Renal cortex interstitium (tissue), 15 donors: ENCODE measurements around the gene ETV5. TPM values are rescaled to one million over a fixed set of nuclear protein-coding genes. Genes with fewer than 3 reads are reported as not detected.

Source experiments
- DNase-seq, 11 donors: peaks; one replicate each; pipeline ENCODE4 v3.0.0-alpha.2; 2013; ENCODE audit warnings: low read depth in 9 of 11, low spot score in 4 of 11; ENCODE audit errors: extremely low read depth in 1 of 11
- long read RNA-seq, 16 experiments: transcript quantifications; one replicate each; lab custom pipeline, GENCODE V29; 2026
- polyA plus RNA-seq, 3 donors: library from polyadenylated mRNA; unstranded; fragments of 120-200 nt; gene quantifications; one replicate each; pipeline ENCODE4 v1.2.1, GENCODE V29; 2013; ENCODE audit not compliant: insufficient read length in 3 of 3

Gene ETV5
- polyA plus RNA-seq = 10 to 100 TPM; 30.2 to 34.2 (median 30.7) TPM
- long read RNA-seq, donor 1, partial matches to known transcripts = 0 of 4 reads
- long read RNA-seq, donor 1, other reads (novel, unspliced or antisense) = 0 of 4 reads
- long read RNA-seq, donor 2, partial matches to known transcripts = 6 of 10 reads
- long read RNA-seq, donor 2, other reads (novel, unspliced or antisense) = 0 of 10 reads
- long read RNA-seq, donor 3, full-length matches to known transcripts = 8 of 8 reads
- long read RNA-seq, donor 3, partial matches to known transcripts = 0 of 8 reads
- long read RNA-seq, donor 3, other reads (novel, unspliced or antisense) = 0 of 8 reads
- long read RNA-seq, donor 4, full-length matches to known transcripts = 6 of 6 reads
- long read RNA-seq, donor 4, partial matches to known transcripts = 0 of 6 reads
- long read RNA-seq, donor 4, other reads (novel, unspliced or antisense) = 0 of 6 reads
- long read RNA-seq, donor 5 = 0 reads
- long read RNA-seq, donor 6, full-length matches to known transcripts = 5 of 5 reads
- long read RNA-seq, donor 6, partial matches to known transcripts = 0 of 5 reads
- long read RNA-seq, donor 6, other reads (novel, unspliced or antisense) = 0 of 5 reads
- long read RNA-seq, donor 7, full-length matches to known transcripts = 5 of 5 reads
- long read RNA-seq, donor 7, partial matches to known transcripts = 0 of 5 reads
- long read RNA-seq, donor 7, other reads (novel, unspliced or antisense) = 0 of 5 reads
- long read RNA-seq, donor 8, partial matches to known transcripts = 0 of 4 reads
- long read RNA-seq, donor 8, other reads (novel, unspliced or antisense) = 0 of 4 reads
- long read RNA-seq, donor 9, full-length matches to known transcripts = 4 of 4 reads
- long read RNA-seq, donor 9, partial matches to known transcripts = 0 of 4 reads
- long read RNA-seq, donor 9, other reads (novel, unspliced or antisense) = 0 of 4 reads
- long read RNA-seq, donor 10, full-length matches to known transcripts = 3 of 3 reads
- long read RNA-seq, donor 10, partial matches to known transcripts = 0 of 3 reads
- long read RNA-seq, donor 10, other reads (novel, unspliced or antisense) = 0 of 3 reads
- long read RNA-seq, donor 11, partial matches to known transcripts = 0 of 1 reads
- long read RNA-seq, donor 11, other reads (novel, unspliced or antisense) = 0 of 1 reads
- long read RNA-seq, donor 12, partial matches to known transcripts = 0 of 1 reads
- long read RNA-seq, donor 12, other reads (novel, unspliced or antisense) = 0 of 1 reads
- long read RNA-seq, donor 13 = 0 reads
- long read RNA-seq, donor 14, full-length matches to known transcripts = 4 of 4 reads
- long read RNA-seq, donor 14, partial matches to known transcripts = 0 of 4 reads
- long read RNA-seq, donor 14, other reads (novel, unspliced or antisense) = 0 of 4 reads
- long read RNA-seq, donor 15, full-length matches to known transcripts = 3 of 3 reads
- long read RNA-seq, donor 15, partial matches to known transcripts = 0 of 3 reads
- long read RNA-seq, donor 15, other reads (novel, unspliced or antisense) = 0 of 3 reads
- long read RNA-seq, donor 16, full-length matches to known transcripts = 9 of 9 reads
- long read RNA-seq, donor 16, partial matches to known transcripts = 0 of 9 reads
- long read RNA-seq, donor 16, other reads (novel, unspliced or antisense) = 0 of 9 reads

GRCh38 chr3:186108941-186109865, at the start of gene ETV5:
ETV5 (minus strand) TSS chr3:186109089; CDS start chr3:186105868, 3,221 bp downstream.
- peak; percentile 87 to 99 (median 98) for DNase-seq

- DNase-seq = no peak
These were observed 45.8 kb upstream of the ETV5 start for GRCh38 chr3:186154641-186155040.

GRCh38 chr3:186152889-186153292, 44.0 kb upstream of the ETV5 start:
- DNase-seq = no peak

- DNase-seq = no peak
These were observed 43.5 kb upstream of the ETV5 start for GRCh38 chr3:186152361-186152798.

- no peak for DNase-seq
These were observed 42.4 kb upstream of the ETV5 start for GRCh38 chr3:186151077-186151971.

GRCh38 chr3:186150041-186150830, 41.3 kb upstream of the ETV5 start:
- DNase-seq = no peak

GRCh38 chr3:186149319-186149960, 40.6 kb upstream of the ETV5 start:
- no peak for DNase-seq

- DNase-seq = no peak
These were observed 35.4 kb upstream of the ETV5 start for GRCh38 chr3:186144257-186144656.

GRCh38 chr3:186143250-186143649, 34.4 kb upstream of the ETV5 start:
- no peak for DNase-seq

- no peak for DNase-seq
These were observed 33.6 kb upstream of the ETV5 start for GRCh38 chr3:186142393-186142932.

- peak in 3 of 11 donors; percentile 23 to 57 (median 44) for DNase-seq
These were observed 32.9 kb upstream of the ETV5 start for GRCh38 chr3:186141790-186142189.

- no peak for DNase-seq
These were observed 29.5 kb upstream of the ETV5 start for GRCh38 chr3:186138272-186138981.

- no peak for DNase-seq
These were observed 28.3 kb upstream of the ETV5 start for GRCh38 chr3:186137051-186137685.

- DNase-seq = no peak
These were observed 25.1 kb upstream of the ETV5 start for GRCh38 chr3:186133980-186134379.
